ENCODE data around the gene PPP1R7.

The PPP1R7 gene

GRCh38 chr2:241121008-241121407 lies 29.3 kb upstream of the PPP1R7 start:
- no peak for DNase-seq

- no peak for DNase-seq
These were observed 27.8 kb upstream of the PPP1R7 start for GRCh38 chr2:241122376-241123002.

GRCh38 chr2:241123816-241124536 lies 26.3 kb upstream of the PPP1R7 start:
- no peak for DNase-seq

- DNase-seq: no peak
These were observed 24.6 kb upstream of the PPP1R7 start for GRCh38 chr2:241125626-241126025.

GRCh38 chr2:241126201-241126611 lies 24.1 kb upstream of the PPP1R7 start:
- DNase-seq: no peak

- no peak for DNase-seq
These were observed 23.5 kb upstream of the PPP1R7 start for GRCh38 chr2:241126771-241127202.

GRCh38 chr2:241128266-241128665 lies 22.0 kb upstream of the PPP1R7 start:
- DNase-seq: no peak

- DNase-seq: no peak
These were observed 21.0 kb upstream of the PPP1R7 start for GRCh38 chr2:241129086-241129871.

- DNase-seq: no peak
These were observed 20.0 kb upstream of the PPP1R7 start for GRCh38 chr2:241130316-241130715.

- DNase-seq: no peak
These were observed 18.7 kb upstream of the PPP1R7 start for GRCh38 chr2:241131531-241131930.

- DNase-seq: no peak
These were observed 17.5 kb upstream of the PPP1R7 start for GRCh38 chr2:241132538-241133435.

- no peak for DNase-seq
These were observed 16.8 kb upstream of the PPP1R7 start for GRCh38 chr2:241133436-241133820.

- no peak for DNase-seq
These were observed 15.6 kb upstream of the PPP1R7 start for GRCh38 chr2:241134711-241135110.

GRCh38 chr2:241135737-241136136 lies 14.5 kb upstream of the PPP1R7 start:
- no peak for DNase-seq

- no peak for DNase-seq
These were observed 14.1 kb upstream of the PPP1R7 start for GRCh38 chr2:241136191-241136590.

- DNase-seq: no peak
These were observed 13.5 kb upstream of the PPP1R7 start for GRCh38 chr2:241136661-241137260.

GRCh38 chr2:241137276-241138190 lies 12.7 kb upstream of the PPP1R7 start:
- no peak for DNase-seq

- no peak for DNase-seq
These were observed 11.8 kb upstream of the PPP1R7 start for GRCh38 chr2:241138471-241138870.

GRCh38 chr2:241139531-241140444 lies 10.5 kb upstream of the PPP1R7 start:
- no peak for DNase-seq

- no peak for DNase-seq
These were observed 9.8 kb upstream of the PPP1R7 start for GRCh38 chr2:241140445-241140840.

Measured in activated gamma-delta T cell treated with Interleukin-2 at 50 U/mL for 16 hours (primary cell).